ENCODE data around the gene BCOR. TPM values are rescaled to one million over a fixed set of nuclear protein-coding genes. Genes with fewer than 3 reads are reported as not detected.
A peak's percentile ranks its signal among the peaks of the same experiment; 100 is the strongest.

BCOR gene
- total RNA-seq, 1 experiment from 2014 or later = 35.1 TPM

DNA sequence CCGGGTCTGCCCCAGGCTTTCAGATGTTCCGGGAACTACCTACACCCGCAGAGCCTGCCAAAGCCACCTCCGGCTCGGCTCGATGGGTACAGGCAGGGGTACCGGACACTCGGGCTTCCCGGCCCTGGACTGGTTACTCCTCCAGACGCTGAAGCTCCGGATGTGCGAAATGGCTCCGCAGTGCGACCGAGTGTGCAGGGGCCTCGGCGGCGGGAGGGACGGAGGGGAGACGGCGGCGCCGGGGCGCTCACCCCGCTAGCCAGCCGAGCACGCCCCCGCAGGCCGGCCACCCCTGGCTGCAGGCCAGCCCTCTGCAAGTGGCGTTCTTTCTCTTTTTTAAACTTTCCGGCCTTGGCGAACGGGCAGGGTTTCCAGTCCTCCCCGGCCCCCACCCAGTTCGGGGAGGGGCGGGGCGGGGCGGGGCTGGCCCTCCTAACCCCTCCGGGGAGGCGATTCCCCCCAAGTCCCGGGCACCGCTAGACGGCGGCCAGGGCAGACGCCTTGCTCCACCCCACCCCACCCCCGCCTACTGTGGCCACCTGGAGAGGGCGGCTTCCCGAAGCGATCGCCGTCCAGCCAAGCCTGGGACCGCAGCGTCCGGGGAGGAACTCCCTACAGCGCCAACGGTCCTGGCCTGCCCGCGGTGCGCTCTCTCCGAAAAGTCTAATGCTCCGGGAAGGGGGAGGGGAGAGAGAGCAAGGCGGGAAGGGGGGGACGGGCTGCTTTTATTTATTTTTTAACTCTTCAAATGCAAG, 7.5 kb downstream of the BCOR start:
- Histone ChIP-seq H4K20me1 (ENCODE audit: insufficient read depth) (peaks cover 29% of the 10 kb centered on the region; the same call in 1 of the 2 replicates), H2AFZ (ENCODE audit: low read depth, low read length, poor library complexity, severe bottlenecking) (no peak overlapping the region), H3K36me3 (ENCODE audit: control insufficient read depth in 1 of 2, insufficient read depth in 2 of 2, low read length in 2 of 2) (no peaks in the 10 kb centered on the region), H3K4me3 (replicated peaks in 1 of 2; ENCODE audit: low read depth in 1 of 2, low read length in 2 of 2) (peak overlapping the region in 1 of 2 experiments; percentile 61; a peak in 1 of 4 replicates), H3K27ac (ENCODE audit: low read depth, low read length) (peak overlapping the region; percentile 35; the same call in 1 of the 2 replicates), H3K9ac (ENCODE audit: low read length) (peak overlapping the region; percentile 77), H3K4me2 (ENCODE audit: low read length) (peak overlapping the region; percentile 85), H3K9me3 (ENCODE audit: control insufficient read depth in 1 of 2, insufficient read depth in 1 of 2, low read depth in 1 of 2, low read length in 2 of 2) (no peaks in the 10 kb centered on the region), H3K79me2 (ENCODE audit: insufficient read depth, low read length) (peaks cover 100% of the 10 kb centered on the region), H3K4me1 (ENCODE audit: control insufficient read depth in 1 of 2, insufficient read depth in 2 of 2, low read length in 2 of 2) (peaks cover 66 to 96% of the 10 kb centered on the region in 2 experiments), H3K27me3 (ENCODE audit: insufficient read depth, low read length) (no peaks in the 10 kb centered on the region), H3K9me2 (ENCODE audit: insufficient read depth) (no peaks in the 10 kb centered on the region)
- ChIA-PET POLR2A (no interaction called here), CTCF (no interaction called here), RAD21 (ENCODE audit: low non-redundant PET in 1 of 2, low total read pairs in 2 of 2, uncharacterized antibody in 2 of 2, unreplicated experiment in 2 of 2) (no interaction called here)
- TF ChIP-seq CEBPB (IDR thresholded peaks at IDR 0.05; ENCODE audit: low read depth) (no peak), POLR2AphosphoS5 (IDR thresholded peaks at IDR 0.05; ENCODE audit: low read depth, low read length) (no peak), ELF1 (IDR thresholded peaks at IDR 0.05; ENCODE audit: borderline replicate concordance, low read depth) (no peak), EZH2 (IDR thresholded peaks at IDR 0.05) (no peak), POLR2A (IDR thresholded peaks at IDR 0.05; ENCODE audit: borderline replicate concordance, extremely low read depth, insufficient read depth, insufficient read length) (no peak), SRF (IDR thresholded peaks at IDR 0.05; ENCODE audit: low read depth) (no peak), EZH2phosphoT487 (IDR thresholded peaks at IDR 0.05; ENCODE audit: borderline replicate concordance) (no peak), YY1 (IDR thresholded peaks at IDR 0.05; ENCODE audit: extremely low read depth, insufficient replicate concordance, low read depth, low read length) (no peak), EGR1 (IDR thresholded peaks at IDR 0.05; ENCODE audit: low read depth) (no peak), FOSL1 (IDR thresholded peaks at IDR 0.05; ENCODE audit: low read depth) (no peak), RAD21 (IDR thresholded peaks at IDR 0.05; ENCODE audit: low read depth) (no peak)
- TF ChIP-seq, protein P1, sequence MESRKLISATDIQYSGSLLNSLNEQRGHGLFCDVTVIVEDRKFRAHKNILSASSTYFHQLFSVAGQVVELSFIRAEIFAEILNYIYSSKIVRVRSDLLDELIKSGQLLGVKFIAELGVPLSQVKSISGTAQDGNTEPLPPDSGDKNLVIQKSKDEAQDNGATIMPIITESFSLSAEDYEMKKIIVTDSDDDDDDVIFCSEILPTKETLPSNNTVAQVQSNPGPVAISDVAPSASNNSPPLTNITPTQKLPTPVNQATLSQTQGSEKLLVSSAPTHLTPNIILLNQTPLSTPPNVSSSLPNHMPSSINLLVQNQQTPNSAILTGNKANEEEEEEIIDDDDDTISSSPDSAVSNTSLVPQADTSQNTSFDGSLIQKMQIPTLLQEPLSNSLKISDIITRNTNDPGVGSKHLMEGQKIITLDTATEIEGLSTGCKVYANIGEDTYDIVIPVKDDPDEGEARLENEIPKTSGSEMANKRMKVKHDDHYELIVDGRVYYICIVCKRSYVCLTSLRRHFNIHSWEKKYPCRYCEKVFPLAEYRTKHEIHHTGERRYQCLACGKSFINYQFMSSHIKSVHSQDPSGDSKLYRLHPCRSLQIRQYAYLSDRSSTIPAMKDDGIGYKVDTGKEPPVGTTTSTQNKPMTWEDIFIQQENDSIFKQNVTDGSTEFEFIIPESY (IDR thresholded peaks at IDR 0.05; ENCODE audit: extremely low read depth, insufficient replicate concordance, low read length) = no peak
- TF ChIP-seq, protein P2, sequence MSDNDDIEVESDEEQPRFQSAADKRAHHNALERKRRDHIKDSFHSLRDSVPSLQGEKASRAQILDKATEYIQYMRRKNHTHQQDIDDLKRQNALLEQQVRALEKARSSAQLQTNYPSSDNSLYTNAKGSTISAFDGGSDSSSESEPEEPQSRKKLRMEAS (IDR thresholded peaks at IDR 0.05) = no peak
- BruUV-seq (replicated peaks) = no TSS peak
- DNase-seq (ENCODE audit: low read depth, low spot score) (no peak), ATAC-seq (peak; percentile 34)
- intact Hi-C loops (cut with micrococcal nuclease) = loop anchor here (5.0 to 10.0 kb wide), 2 partner anchors 177 to 275 kb away; no protein-coding TSS in a partner anchor
